ENCODE data around the gene PHYHIPL. TPM values are rescaled to one million over a fixed set of nuclear protein-coding genes. Genes with fewer than 3 reads are reported as not detected.

Gene PHYHIPL
- total and polyA plus RNA-seq, 12 donors, result 0.03 TPM; not detected in 11

DNA sequence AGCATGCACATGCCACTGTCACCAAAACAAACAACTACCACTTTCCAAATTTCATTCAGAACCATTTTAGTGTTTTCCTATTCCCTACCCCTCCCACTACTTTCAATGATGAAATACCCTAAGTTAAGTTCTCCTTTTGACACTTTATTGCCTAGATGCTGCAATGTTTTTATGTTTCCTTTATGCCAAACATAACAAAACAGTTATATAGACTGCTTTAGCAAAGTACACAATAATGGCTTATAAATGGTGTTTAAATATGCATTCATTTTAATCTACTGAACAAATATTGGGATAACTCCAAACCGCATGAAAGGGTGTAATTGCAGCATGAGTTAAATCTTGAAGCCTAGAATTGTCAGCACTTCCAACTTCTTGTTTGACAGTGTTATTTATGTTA lies 69.2 kb downstream of the PHYHIPL start:
- H3K27ac ChIP-seq, result no peak overlapping the region
- DNase-seq (no peak), ATAC-seq (no peak)
- H3K27me3 ChIP-seq, result no peaks in the 10 kb centered on the region
- WGBS, 2 donors, result 72 to 95% methylated on average over 1 of the region's 1 CpG
- peaks cover 0 to 36% (median 0%) of the 10 kb centered on the region in 9 donors for H3K36me3 ChIP-seq
- H3K9me3 ChIP-seq, result no peaks in the 10 kb centered on the region
- peaks cover 0 to 4% (median 0%) of the 10 kb centered on the region in 9 donors for H3K4me1 ChIP-seq
- intact Hi-C loops (cut with DNase I), result loop anchor here in 4 of 10 donors (10.0 kb wide), 3 partner anchors 119 to 339 kb away; partner anchors contain the start of gene FAM13C (in 1 of the 4)
- H3K4me3 ChIP-seq, result no peak overlapping the region
- TF ChIP-seq CTCF (IDR thresholded peaks at IDR 0.05), result no peak

GRCh38 chr10:59252491-59252890 lies 76.0 kb downstream of the PHYHIPL start:
- no peaks in the 10 kb centered on the region for H3K9me3 ChIP-seq
- H3K4me3 ChIP-seq, result no peak overlapping the region
- TF ChIP-seq CTCF (IDR thresholded peaks at IDR 0.05), result no peak
- DNase-seq (no peak), ATAC-seq (no peak)
- no peaks in the 10 kb centered on the region for H3K27me3 ChIP-seq
- no peaks in the 10 kb centered on the region for H3K4me1 ChIP-seq
- H3K27ac ChIP-seq, result no peak overlapping the region
- peaks cover 0 to 61% (median 11%) of the 10 kb centered on the region in 9 donors for H3K36me3 ChIP-seq
- intact Hi-C loops (cut with DNase I), result no loop called here

- Histone ChIP-seq H3K4me1 (no peaks in the 10 kb centered on the region), H3K36me3 (peaks cover 0 to 53% (median 11%) of the 10 kb centered on the region in 9 donors), H3K9me3 (no peaks in the 10 kb centered on the region), H3K4me3 (no peak overlapping the region), H3K27me3 (no peaks in the 10 kb centered on the region), H3K27ac (no peak overlapping the region)
- intact Hi-C loops (cut with DNase I), result no loop called here
- ATAC-seq, result no peak
- no peak for DNase-seq
- no peak for TF ChIP-seq CTCF (IDR thresholded peaks at IDR 0.05)
- 100% methylated on average over 1 of the region's 1 CpG for WGBS, 2 donors
Observed at GRCh38 chr10:59255463-59255862, 79.0 kb downstream of the PHYHIPL start.

- 94 to 96% methylated on average over 1 of the region's 1 CpG for WGBS, 2 donors
- no peaks in the 10 kb centered on the region for H3K4me1 ChIP-seq
- H3K4me3 ChIP-seq, result no peak overlapping the region
- H3K9me3 ChIP-seq, result no peaks in the 10 kb centered on the region
- ATAC-seq (no peak), DNase-seq (no peak)
- H3K36me3 ChIP-seq, result peaks cover 0 to 36% (median 11%) of the 10 kb centered on the region in 9 donors
- intact Hi-C loops (cut with DNase I), result no loop called here
- no peak for TF ChIP-seq CTCF (IDR thresholded peaks at IDR 0.05)
- H3K27me3 ChIP-seq, result no peaks in the 10 kb centered on the region
- no peak overlapping the region for H3K27ac ChIP-seq
Observed at GRCh38 chr10:59257224-59257623, 80.8 kb downstream of the PHYHIPL start.

All from heart right ventricle (tissue), 16 donors.